ENCODE measurements around the gene SH3TC1.

DNA sequence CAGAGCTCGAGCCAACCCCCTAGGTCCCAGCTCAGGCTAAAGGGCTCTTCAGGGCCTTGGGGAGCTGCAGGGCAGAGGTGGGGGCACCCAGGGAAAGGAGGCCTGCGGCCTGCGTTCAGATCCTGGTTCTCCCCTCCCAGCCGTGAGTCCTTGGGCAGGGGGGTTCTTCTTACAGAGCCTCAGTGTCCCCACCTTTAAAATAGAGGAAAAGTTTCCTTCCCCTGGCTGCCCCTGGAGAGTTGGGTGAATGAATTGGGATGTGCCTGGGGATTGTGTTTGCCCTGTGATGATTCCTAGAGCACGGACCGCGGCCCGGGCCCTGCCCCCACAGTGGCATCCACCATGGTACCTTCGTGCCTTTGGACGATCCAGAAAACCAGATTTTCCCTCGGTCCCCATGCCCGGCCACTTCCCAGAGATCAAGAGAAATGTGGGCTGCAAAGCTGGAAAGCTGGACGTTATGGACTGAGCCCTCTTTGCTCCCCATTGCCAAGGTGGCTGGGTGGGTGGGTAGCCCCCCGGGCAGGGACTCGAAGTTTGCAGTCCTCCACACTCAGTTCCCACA, 81.9 kb downstream of the SH3TC1 start:
- TF ChIP-seq CTCF (IDR thresholded peaks at IDR 0.05; ENCODE audit: low read length) (no peak), EZH2 (IDR thresholded peaks at IDR 0.05; ENCODE audit: borderline replicate concordance, low read length) (no peak)
